NK-92 (cell line): Measurements from ENCODE around the gene NWD2.
"Not testable (repeated sequence)": the region's sequence is repeated elsewhere in the genome, so short reads cannot be mapped to it uniquely, and the experiment has no call there.

Experiments used
- DNase-seq: peaks from one replicate; lab custom pipeline; 2025; ENCODE audit not compliant: unreplicated experiment; lab: John Stamatoyannopoulos, UW

The NWD2 gene

DNA sequence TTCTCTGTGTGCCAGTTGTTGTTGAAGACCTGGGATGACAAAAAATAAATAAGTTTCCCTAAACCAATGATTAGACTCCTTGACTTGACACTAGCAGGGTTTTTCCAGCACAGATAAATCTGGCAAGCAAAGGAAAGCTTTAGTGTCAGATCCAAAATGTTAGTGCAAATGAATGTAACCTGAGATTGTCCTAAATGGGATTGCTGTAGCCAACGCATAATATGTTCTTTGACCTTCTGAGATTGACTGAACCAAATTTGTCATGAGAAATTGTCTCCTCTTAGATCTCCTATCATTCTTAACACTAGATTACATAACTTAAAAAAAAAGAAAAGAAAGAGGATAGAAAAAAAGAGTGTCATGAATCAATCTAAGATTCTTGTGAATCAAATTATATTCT, 245.2 kb downstream of the NWD2 start:
- DNase-seq: no peak

DNA sequence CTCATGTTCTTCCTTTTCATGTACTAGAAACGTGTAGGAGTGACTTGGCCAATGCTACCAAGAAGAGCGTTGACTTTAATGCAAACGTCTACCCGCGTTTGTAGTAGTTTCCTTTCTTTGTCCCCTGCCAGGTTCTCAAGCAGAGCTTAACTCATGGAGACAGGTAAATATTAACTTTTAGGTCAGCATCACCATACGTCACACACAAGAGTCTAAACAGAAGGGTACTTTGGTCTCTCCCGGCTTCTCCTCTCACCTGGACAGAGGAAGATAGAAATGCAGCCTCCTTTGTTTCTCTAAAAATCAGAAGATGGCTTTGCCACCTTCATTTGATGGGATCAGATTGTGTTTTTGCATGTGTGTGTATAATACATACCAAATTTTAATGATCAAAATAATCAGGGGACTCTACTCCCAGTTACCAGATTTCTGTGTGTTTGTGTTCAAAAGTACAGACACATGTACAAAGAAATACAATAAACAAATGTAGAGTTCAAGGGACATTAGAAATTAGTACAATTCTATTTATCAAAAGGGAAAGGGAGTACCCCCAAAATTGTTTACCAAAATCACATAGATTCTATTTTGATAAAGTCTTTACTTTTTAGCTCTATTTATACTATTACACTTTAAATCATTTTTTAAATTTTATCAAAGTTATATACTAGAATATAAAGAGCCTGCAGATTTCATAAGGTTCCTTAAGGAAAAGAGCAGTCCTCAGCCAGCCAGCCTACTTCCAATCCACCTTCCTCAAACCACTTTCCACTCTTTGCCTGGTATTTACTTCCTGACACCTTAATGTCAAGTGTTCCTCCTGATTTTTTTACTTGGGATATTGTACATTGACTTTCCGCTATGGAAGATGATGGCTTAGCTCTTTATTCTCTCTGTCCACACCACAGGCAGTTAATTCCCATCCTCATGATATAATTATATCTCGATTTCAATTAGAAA, 246.1 kb downstream of the NWD2 start:
- DNase-seq: no peak

DNA sequence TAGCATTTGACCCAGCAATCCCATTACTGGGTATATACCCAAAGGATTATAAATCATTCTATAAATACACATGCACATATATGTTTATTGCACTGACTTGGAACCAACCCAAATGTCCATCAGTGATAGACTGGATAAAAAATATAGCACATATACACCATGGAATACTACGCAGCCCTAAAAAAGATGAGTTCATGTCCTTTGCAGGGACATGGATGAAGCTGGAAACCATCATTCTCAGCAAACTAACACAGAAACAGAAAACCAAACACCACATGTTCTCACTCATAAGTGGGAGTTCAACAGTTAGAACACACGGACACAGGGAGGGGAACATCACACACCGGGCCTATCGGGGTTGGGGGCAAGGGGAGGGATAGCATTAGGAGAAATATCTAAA, 250.8 kb downstream of the NWD2 start:
- DNase-seq: not testable (repeated sequence)
